Stromal cell of bone marrow (primary cell): ENCODE measurements around the gene TAF4.
A peak's percentile ranks its signal among the peaks of the same experiment; 100 is the strongest.
"Not testable (repeated sequence)": the region's sequence is repeated elsewhere in the genome, so short reads cannot be mapped to it uniquely, and the experiment has no call there.

ENCODE experiments used
- DNase-seq: peaks from one replicate; pipeline ENCODE4 v3.0.0-alpha.2; 2012; ENCODE audit warnings: low read depth

TAF4 gene

GRCh38 chr20:62065674-62066338 lies at the start of gene TAF4:
TAF4 (minus strand) TSS chr20:62065881; CDS start chr20:62065810, 71 bp downstream.
- peak; percentile 41 for DNase-seq

- DNase-seq: no peak
Measured at GRCh38 chr20:62114894-62115293, 49.2 kb upstream of the TAF4 start.

GRCh38 chr20:62112368-62112767 lies 46.7 kb upstream of the TAF4 start:
- no peak for DNase-seq

GRCh38 chr20:62111148-62111547 lies 45.5 kb upstream of the TAF4 start:
- no peak for DNase-seq

GRCh38 chr20:62105592-62105991 lies 39.9 kb upstream of the TAF4 start:
- no peak for DNase-seq

GRCh38 chr20:62104791-62105345 lies 39.2 kb upstream of the TAF4 start:
- DNase-seq: peak; percentile 62

GRCh38 chr20:62104234-62104789 lies 38.6 kb upstream of the TAF4 start:
- no peak for DNase-seq

GRCh38 chr20:62103508-62104233 lies 38.0 kb upstream of the TAF4 start:
- DNase-seq: no peak

- DNase-seq: no peak
Measured at GRCh38 chr20:62101078-62101477, 35.4 kb upstream of the TAF4 start.

- no peak for DNase-seq
Measured at GRCh38 chr20:62097881-62098407, 32.3 kb upstream of the TAF4 start.

- no peak for DNase-seq
Measured at GRCh38 chr20:62096421-62097380, 31.0 kb upstream of the TAF4 start.

- DNase-seq: no peak
Measured at GRCh38 chr20:62089393-62089792, 23.7 kb upstream of the TAF4 start.

- peak; percentile 20 for DNase-seq
Measured at GRCh38 chr20:62088258-62089127, 22.8 kb upstream of the TAF4 start.

- DNase-seq: no peak
Measured at GRCh38 chr20:62087632-62088031, 22.0 kb upstream of the TAF4 start.

GRCh38 chr20:62087227-62087626 lies 21.5 kb upstream of the TAF4 start:
- DNase-seq: no peak

- DNase-seq: no peak
Measured at GRCh38 chr20:62085206-62085605, 19.5 kb upstream of the TAF4 start.

- DNase-seq: not testable (repeated sequence)
Measured at GRCh38 chr20:62084224-62084623, 18.5 kb upstream of the TAF4 start.

GRCh38 chr20:62083312-62083711 lies 17.6 kb upstream of the TAF4 start:
- no peak for DNase-seq

GRCh38 chr20:62080249-62080990 lies 14.7 kb upstream of the TAF4 start:
- no peak for DNase-seq

GRCh38 chr20:62079166-62079565 lies 13.5 kb upstream of the TAF4 start:
- no peak for DNase-seq
